Adipose tissue (tissue), 3 donors: ENCODE measurements around the gene AFTPH. TPM values are rescaled to one million over a fixed set of nuclear protein-coding genes. Genes with fewer than 3 reads are reported as not detected.

Experiments used
- H3K27ac ChIP-seq: one replicate; pipeline ENCODE4 v1.5.1; 2013; ENCODE audit warnings: low read depth, low read length
- WGBS, 3 donors: extraction: QIAGEN DNeasy Blood & Tissue Kit; methylation state at CpG; one replicate each; pipeline ENCODE4 v1.1.7; 2013; 5-methylcytosine and 5-hydroxymethylcytosine counted together
- polyA plus RNA-seq, 3 donors: library from polyadenylated mRNA; stranded (reverse); fragments of 200-250 nt; gene quantifications; one replicate each; pipeline ENCODE4 v1.2.3, GENCODE V29; 2013
- donor health status: healthy with polysubstance abuse.
- donor health status: Bipolar disorder and iron deficiency.
- donor health status: healthy.

AFTPH gene
- polyA plus RNA-seq, 3 donors: 15.6 to 18.8 (median 15.9) TPM

DNA sequence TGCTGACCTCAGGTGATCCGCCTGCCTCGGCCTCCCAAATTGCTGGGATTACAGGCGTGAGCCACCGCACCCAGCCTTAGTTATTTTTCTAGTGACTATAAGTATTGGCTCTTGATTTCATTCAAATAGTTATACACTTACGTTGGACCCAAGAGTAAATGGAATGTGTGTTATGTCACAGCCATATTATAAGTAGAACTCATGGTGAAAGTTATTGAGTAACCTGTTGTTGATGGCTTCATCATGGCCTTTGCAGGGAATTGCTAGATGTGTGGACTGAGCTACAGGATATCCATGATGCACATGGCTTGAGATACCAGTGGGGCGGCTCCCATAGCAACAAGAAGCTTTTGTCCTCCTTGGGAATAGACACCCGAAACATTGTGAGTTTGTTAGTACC is 44.7 kb downstream of the AFTPH start:
- no peak overlapping the region for H3K27ac ChIP-seq
- WGBS, 3 donors: 94 to 97% (median 97%) methylated on average over 7 of the region's 7 CpGs

DNA sequence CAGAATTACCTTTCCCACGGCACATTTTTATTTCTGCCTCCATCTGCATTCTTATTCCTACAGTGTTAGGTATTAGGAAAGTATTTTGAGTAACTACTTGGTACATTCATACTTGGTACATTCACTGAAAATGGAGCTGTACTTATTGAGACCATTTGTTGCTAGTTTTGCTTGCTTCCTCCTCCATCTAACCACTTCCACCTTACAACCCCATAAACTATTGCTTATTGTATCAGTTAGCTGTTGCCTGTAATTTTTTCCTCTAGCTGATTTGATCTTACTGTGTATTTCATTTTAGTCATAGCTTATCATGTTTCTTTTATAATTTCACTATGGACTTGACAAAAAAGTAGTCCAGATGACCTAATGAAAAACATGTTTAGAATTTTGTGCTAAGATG is 50.7 kb downstream of the AFTPH start:
- 74 to 98% (median 92%) methylated on average over 1 of the region's 1 CpG for WGBS, 3 donors
- H3K27ac ChIP-seq: no peak overlapping the region

DNA sequence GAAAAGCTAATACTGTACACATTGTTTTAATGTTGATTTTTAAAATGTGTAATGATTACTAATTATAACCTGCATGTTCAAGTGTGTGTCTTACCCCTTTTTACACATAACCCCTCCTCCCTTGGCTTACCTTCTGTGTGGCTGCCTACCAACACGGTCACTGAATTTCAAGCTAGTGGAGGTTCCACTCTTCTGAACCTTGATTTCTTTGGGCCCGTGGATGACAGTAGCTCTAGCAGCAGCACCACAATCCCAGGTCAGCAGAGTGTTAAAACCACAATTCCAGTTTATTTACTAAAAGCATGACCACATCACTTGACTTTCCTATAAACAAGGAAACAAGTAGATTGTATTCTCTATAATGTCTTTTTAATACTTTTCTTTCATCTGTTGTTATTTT is 56.9 kb downstream of the AFTPH start:
- no peak overlapping the region for H3K27ac ChIP-seq
- 88 to 97% (median 90%) methylated on average over 2 of the region's 2 CpGs for WGBS, 3 donors

DNA sequence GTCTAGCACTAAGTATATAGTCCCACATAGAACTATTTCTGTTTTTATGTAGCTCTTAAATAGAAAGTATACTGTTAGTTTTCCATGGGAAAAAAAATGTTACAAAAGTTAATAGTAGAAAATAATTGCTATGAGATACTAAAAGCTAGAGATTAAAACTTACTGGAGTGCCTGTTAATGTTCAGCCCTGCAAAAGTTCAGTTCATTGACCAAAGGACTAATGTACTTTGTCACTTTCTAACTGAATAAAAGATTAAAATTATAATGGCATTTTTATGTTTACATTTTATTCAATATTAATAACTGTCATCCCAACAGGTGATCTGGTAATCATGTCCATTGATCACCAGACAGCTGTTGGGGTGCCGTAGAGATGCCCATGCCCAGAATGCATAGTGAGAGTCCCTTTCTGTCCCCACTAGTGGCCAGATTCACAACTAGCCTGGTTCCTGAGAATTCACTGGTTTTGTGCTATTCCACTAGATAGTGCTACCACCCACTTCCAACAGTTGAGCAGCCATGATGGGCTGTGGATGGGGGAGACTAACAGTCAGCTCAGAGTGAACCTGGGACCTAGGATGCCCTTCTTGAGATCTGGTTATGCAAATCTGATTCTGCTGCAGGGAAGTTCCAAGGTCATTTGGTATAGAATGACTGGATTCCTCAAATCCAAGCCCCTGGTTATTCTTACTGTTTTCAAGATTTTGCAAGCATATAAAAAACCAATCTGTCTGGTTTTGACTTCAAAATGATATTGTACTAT is 57.8 kb downstream of the AFTPH start:
- 93 to 98% (median 97%) methylated on average over 1 of the region's 1 CpG for WGBS, 3 donors
- H3K27ac ChIP-seq: no peak overlapping the region

DNA sequence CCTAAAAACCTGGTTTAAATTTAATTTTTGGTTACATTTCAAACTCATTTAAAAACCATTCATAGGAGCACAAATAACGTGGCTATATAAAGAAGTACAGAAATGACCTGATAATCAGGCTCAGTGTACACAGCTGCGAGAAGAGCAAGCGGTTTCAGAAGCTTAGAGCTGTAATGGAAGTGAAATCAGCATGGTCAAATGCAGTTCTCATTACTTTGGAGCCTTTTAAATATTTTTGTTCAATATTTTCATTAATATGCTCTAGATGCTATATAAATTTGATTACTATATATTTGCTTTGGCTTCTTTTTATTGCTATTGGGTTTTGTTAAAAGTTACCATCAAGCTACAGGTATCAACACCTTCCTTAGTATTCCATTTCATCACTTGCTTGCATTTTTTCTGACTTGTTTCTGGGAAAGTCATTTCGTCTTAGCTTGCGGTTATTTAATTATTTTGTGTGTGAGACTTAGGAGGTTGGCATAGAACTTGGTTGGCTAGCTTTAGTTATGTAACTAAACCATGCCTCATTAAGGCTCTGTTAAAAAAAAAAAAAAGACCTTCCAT is 58.7 kb downstream of the AFTPH start:
- H3K27ac ChIP-seq: no peak overlapping the region
- 44 to 90% (median 85%) methylated on average over 5 of the region's 5 CpGs for WGBS, 3 donors

DNA sequence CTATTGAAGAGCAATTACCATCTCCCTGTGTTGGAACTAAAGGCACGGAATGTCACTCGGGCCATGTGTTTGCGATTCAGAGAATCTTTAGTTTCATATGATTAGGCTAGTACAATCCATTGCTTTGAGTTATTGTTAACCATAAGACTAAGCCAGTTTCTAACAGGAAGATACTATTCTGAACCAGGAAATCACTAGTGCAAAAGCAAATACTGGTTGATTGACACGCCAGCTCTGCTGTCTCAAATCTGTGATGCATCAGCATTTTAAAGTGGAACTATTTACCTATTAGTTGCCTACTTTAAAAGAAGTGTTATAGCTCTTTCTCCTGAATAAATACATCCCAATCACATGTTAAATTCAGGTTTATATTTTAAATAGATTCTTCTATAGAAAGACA is 61.9 kb downstream of the AFTPH start:
- WGBS, 3 donors: 81 to 91% (median 85%) methylated on average over 4 of the region's 4 CpGs
- no peak overlapping the region for H3K27ac ChIP-seq

DNA sequence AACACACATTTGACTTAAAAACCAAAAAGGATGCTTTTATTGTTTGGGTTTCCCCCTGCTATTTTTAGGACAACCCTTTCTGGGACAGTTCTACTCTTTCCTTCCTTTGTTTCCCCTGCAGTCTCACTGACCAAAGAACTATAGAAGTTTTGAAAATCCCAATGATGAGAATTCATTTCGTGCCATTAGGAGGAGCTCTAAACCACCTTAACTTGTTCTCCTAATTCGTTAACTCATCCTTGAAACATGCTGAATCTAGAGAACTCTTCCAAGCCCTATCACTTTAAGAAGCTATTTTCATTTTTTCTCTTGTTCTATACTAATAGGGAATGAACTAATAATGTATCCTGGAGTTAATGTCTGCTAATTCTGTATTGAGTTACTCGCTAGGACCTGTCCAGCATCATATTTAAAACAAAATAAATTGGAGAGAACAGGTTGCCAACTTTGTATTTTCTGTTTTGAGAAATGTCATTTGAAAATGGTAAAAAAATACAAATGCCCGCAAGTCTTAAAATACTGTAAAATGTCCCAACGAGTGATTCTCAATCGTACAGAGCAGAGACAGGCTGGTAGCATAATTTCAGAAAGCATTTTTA is 62.9 kb downstream of the AFTPH start:
- WGBS, 3 donors: 46 to 63% (median 50%) methylated on average over 6 of the region's 6 CpGs
- no peak overlapping the region for H3K27ac ChIP-seq

DNA sequence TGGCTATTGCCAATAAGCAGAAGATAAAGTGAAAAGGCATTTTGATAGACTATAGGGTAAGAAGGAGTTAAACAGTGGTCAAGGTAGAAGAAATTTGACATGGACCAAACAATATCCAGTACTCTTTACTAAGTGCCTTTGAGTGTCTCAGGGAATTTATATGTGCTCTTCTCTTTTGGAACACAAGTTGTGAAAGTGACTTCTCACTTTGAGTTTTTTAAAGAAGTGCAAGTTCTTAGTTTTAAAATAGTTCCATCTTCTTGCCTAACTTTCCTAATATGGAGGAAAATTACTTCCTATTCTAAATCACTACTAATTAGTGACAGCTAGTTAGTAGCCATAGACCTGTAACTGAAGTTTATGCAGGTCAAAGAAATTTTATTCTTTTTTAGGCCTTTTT is 63.4 kb downstream of the AFTPH start:
- H3K27ac ChIP-seq: no peak overlapping the region

DNA sequence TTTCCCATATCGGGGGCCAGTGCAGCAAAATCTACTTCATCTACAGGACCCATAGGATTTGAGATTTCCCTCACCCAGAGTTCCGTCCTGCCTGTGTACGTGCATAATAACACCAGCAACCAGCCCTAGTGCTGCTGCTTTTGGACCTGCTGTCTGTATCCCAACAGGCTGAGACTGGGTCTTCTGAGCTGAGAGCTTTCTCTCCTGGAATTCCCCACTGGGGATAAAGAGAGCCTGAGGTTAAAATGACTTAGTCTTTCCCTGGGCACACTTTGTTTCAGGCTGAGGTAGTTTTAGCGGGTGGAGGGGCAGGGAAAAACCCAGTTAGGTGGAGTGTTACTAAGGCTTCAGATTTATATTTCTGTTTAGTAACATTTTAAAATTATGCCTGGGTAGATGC is 67.1 kb downstream of the AFTPH start:
- WGBS, 3 donors: 91 to 95% (median 93%) methylated on average over 4 of the region's 4 CpGs

DNA sequence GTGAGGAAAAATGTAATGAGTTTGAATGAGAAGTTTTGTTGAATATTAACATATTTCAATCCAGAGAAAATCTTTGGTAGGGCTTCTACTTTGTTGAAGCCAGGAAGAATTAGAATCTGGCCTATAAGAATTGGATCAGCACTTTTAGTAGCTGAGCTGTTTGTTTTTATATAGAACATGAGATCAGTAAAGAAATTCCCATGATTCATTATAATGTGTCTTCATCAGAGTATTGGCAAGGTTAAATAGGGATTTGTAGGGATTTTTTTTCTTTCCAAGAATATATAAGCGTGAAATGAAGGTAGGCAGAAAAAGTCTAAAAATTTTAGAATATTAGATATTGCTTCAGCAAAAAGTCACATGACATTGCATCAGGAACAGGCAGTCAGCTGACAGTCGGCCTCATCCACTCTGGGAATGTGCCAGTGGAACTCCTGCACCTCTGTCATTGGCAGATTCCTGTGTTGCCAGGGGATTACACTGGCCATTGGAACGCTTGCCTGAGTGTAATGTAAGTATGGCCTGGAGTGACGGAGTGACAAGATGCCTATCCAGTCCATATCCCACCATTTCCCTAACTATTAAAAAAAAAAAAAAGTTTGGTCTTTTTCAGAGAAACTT is 69.0 kb downstream of the AFTPH start:
- 78 to 84% (median 83%) methylated on average over 4 of the region's 4 CpGs for WGBS, 3 donors
- no peak overlapping the region for H3K27ac ChIP-seq

More for the DNA sequence above, 67.1 kb downstream of the AFTPH start:
- H3K27ac ChIP-seq: no peak overlapping the region

DNA sequence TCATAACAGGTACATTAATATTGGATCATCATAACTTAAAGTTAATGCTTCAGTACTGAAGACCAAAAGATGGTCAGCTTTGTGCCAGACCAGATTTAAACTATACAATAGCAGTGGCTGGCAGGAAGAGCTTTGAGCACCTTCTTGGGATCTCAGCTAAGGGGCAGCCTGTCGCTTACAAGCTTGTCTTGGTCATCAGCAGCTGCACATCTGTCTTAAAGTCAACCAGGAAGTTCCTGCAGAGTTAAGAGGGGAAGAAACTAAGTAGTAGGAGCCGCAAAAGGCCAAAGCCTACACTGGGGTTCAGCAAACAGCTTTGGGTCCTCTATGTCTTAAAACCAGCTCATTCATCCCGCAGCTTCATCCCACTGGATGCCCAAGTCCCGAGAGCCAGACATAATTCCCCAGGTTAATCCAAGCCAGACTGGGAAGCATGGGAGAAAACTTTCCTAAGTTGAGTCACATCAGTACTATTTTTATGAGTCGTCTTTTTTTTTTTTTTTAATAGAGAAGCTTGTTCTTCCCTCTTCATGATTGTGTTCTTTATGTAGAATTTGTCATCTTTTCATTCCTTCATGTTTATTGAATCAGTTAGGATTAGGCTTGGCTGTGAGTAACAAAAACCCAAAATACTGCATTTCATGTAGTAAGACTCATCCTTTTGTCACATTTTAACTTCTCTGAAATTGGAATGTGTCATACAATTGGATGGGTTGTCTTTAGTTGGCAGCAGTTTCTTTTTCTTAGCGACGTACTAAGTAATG is 70.3 kb downstream of the AFTPH start:
- WGBS, 3 donors: 79 to 87% (median 83%) methylated on average over 7 of the region's 7 CpGs
- no peak overlapping the region for H3K27ac ChIP-seq

DNA sequence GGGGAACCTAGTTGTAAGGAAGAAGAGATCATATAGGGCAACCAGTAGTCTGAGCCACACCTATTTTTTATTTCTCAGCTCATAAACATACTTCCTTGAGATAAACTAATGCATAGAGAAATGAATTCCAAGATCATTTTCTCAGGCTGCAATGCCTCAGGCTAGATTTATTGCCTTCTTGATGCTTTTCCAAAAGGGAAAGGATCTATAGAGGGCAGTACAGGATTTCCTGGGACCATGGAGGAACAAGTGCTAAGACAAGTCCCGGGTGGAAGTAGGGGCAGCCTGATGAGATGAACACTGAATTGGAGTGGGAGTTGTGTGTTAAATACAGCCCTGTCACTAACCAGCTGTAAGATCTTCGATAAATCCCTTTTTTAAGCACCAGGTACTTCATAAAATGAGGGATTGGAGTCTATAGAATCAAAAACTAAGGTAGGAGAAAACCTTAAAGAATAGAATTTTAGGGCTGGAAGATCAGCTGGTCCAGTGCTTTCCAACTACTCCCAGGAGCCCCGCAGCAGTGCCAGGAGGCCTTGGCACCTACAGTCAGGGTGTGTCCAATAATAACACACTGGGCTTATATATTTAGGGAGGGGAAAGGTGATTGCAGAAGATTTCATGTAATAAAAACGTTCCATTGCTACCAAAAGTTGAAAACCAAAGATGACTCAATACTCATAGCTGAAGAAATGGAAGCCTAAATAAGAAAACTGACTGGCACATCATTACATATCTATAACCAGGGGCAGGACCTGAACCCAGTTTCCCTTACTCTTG is 71.5 kb downstream of the AFTPH start:
- H3K27ac ChIP-seq: no peak overlapping the region
- WGBS, 3 donors: 41 to 53% (median 48%) methylated on average over 4 of the region's 4 CpGs

DNA sequence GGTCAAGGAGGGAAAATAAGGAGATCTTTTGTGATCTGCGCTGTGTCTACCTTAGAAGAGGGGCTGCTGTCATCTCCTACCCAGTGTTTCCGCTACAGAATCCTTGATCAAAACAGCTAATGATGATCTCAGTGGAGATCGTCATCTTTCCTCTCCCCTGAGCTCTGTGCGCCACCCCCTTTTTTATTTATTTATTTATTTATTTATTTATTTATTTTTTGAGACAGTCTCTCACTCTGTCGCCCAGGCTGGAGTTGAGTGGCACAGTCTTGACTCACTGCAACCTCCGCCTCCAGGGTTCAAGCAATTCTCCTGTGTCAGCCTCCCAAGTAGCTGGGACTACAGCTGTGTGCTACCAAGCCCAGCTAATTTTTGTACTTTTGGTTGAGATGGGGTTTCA is 74.1 kb downstream of the AFTPH start:
- WGBS, 3 donors: 96 to 98% (median 98%) methylated on average over 6 of the region's 6 CpGs
- no peak overlapping the region for H3K27ac ChIP-seq

DNA sequence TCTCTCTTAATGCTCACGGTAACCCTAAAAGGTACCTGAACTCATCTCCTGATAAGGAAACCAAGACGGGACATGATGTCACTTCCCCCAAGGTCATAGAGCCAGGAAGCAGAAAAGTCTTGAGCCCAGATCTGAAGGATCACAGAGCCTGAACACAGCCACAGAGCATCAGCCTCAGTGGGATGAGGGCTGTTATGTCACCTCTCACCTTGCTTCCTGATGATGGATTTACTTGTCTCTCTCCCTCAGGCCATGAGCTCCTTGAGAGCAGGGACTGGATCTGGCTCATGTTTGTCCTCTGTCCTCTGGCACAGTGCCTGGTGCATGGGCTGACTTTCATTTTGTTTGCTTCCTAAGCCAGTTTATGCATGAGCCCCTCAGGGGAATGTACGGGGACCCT is 75.3 kb downstream of the AFTPH start:
- 34 to 55% (median 38%) methylated on average over 3 of the region's 3 CpGs for WGBS, 3 donors
- no peak overlapping the region for H3K27ac ChIP-seq

DNA sequence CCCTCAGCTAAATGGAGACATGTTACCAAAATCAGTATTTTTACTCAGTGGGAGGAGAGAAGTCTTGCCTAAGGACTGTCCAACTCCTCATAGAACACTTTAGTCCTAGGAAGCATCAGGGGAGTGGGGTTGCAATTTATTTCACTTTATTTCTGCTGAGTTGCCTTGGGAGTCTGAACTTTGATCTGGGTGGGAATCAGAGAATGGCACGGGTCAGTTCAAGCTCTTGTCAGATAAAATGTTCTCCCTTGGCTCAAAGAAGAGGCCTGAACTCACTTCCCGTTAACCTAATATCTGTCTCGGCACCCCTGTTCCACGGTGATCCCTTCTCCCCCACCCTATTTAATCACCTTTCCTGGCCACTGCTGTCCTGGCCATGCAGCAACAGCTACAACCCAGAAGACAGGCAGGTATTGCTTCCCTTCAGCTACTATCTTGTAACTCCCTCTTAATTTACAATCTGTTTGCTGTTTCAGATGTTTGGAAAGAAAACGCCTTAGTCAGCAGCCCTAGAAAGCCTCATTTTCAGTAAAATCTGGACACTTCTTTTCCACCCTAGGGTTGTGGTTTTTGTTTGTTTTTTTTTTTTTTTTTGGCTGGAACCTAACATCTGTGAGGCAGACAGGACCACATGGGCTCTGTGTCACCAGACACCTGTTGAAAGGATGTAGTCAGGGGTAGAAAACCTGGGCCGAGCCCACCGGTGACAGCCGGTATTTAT is 77.1 kb downstream of the AFTPH start:
- H3K27ac ChIP-seq: no peak overlapping the region
- 55 to 66% (median 65%) methylated on average over 8 of the region's 8 CpGs for WGBS, 3 donors

DNA sequence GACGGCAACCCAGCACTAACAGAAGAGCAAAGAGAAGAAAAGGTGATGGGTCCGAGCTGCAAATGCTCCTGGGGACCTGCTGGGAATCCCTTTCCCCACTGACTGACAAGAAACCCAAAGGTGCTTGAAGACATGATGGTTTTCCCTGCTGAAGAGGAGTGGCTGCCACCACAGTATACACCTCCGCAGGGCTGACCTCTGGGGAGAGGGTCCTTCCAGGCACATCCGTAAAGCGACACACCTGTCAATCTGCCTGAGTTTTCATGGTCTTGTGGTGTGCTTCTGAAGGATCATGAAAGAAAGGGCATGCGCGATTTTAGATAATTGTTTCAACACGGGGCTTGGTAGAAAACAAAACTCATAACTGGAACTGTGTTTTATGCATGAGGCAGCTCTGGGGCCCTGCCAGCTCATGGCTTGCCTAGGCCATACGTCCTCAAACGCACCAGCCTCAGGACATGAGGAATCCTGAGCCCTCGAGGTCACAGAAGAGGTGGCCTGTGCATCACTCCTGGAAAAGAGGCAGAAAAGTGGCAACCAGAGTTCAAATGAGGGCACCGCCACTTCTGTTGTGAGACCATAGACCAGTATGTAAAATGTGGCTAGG is 77.8 kb downstream of the AFTPH start:
- no peak overlapping the region for H3K27ac ChIP-seq
- WGBS, 3 donors: 84 to 90% (median 86%) methylated on average over 12 of the region's 12 CpGs

DNA sequence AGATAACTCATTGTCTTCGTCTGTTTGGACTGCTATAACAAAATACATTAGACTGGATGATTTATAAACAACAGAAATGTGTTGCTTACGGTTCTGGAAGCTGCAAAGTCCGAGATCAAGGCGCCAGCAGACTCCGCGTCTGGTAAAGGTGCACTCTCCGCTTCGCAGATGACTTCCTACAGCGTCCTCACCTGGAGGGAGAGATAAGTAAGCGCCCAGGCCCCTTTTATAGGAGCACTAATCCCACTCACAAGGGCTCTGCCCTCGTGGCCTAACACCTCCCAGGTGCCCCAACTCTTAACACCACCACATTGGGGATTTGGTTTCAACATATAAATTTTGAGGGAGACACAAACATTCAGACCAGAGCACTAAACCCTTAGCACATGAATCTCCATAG is 78.3 kb downstream of the AFTPH start:
- WGBS, 3 donors: 92 to 94% (median 93%) methylated on average over 11 of the region's 11 CpGs
- no peak overlapping the region for H3K27ac ChIP-seq
